ENCODE measurements around the gene RPS6KA5.
"Not testable (repeated sequence)": the region's sequence is repeated elsewhere in the genome, so short reads cannot be mapped to it uniquely, and the experiment has no call there.

RPS6KA5 gene

DNA sequence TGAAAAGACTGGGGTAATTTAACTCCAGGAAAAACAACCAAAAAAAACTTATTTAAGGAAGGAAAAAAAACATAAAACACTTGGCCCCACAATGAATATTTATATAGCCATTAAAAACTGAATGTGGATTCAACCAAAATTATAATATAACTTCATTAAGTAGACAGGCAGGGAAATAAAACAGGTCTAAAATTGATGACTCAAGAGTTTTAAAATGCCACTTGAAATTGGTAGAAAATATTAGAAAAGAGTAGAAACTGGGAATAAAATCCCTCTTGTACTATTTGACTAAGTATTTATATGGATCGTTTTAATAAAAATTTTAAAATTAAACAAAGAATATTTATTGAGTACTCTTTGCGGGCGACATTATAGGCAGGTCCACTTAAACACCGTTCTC is 28.8 kb downstream of the RPS6KA5 start:
- DNase-seq (ENCODE audit: extremely low read depth in 1 of 2, low read depth in 1 of 2): no peak

DNA sequence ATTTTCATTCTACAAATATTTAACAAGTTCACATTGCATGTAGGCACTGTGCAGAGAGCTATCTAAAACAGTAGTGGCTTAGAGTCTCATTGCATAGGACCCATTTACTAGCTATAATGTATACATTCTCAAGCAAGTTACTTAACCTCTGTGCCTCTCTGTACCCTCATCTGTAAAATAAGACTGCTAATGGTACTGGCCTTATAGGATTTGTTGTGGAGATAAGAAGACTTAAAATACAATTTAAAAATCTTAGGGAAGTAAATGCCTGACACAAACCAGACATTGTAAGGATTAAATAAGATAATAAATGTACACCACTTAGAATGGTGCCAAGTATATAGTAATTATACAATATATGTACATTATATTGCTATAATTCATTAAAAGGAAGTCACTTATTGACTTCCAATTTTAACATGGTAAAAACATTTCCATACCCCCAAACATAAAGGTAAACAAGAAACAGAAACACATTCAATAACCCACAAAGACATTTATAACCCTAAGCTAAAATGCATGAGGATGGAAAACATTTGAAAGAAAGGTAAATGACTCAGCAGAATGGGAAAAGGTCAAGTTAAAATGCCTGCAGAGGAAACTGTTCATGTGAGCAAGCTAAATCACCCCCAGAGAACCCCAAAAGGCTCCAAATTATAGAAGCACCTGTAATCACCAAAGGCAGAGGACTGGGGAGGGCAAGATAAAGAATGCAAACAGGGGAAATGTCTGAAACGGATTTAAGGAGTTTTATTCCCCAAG is 30.8 kb downstream of the RPS6KA5 start:
- DNase-seq (ENCODE audit: extremely low read depth in 1 of 2, low read depth in 1 of 2): no peak

DNA sequence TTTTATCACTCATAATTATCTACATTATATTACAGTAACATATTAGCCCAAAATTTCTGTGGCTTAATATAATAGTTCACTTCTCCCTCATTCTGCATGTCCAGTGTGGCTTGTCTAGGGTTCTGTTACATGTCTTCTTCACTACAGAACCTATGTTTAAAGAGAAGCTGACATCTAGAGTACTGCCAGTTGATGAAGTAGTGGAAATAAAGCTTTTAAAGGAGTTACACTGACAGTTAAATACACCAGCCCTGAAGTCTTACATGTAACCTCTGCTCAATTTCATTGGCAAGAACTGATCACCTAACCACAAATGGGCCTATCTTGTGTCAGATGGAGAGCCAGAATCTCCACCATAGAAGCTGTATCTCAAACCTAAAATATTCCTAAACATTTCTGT is 32.9 kb downstream of the RPS6KA5 start:
- DNase-seq (ENCODE audit: extremely low read depth in 1 of 2, low read depth in 1 of 2): no peak

DNA sequence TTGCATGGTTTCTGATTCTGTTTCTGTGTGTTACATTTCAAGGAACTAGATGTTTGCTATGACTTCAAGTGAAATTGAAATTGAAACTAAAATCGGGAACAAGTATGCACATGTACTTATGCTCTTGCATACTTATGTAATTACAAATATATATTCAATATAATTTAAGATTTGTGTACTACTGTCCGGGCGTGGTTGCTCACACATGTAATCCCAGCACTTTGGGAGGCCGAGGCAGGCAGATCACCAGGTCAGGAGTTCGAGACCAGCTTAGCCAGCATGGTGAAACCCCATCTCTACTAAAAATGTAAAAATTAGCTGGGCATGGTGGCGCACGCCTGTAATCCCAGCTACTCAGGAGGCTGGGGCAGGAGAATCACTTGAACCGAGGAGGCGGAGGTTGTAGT is 37.8 kb downstream of the RPS6KA5 start:
- DNase-seq (ENCODE audit: extremely low read depth in 1 of 2, low read depth in 1 of 2): not testable (repeated sequence)

DNA sequence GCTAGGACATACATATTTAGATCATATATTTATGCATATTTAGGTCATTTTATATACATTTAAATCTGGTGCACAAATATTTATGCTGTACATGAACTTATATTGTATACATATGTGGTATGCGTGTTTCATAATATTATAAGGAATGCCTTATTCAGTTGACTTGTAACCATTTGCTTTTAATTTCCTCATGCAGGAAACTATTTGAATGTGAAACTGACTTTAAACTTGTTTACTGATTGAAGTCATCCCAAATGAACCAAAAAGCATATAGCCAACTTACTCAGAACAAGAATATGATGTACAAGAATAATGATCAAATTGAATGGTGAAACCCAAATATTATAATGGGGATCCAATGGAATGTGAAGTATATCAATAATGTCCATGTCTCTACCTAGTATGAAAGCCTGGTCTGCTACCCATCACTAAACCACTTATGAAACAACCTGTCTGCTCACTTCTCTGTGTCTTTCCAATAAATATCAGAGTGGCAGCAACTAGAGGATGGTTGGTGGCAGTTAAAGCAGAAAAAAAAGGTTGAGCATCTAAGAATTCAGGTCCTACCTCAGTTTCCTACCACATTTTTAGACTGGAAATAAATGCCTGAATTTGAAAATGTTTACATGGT is 38.3 kb downstream of the RPS6KA5 start:
- no peak for DNase-seq (ENCODE audit: extremely low read depth in 1 of 2, low read depth in 1 of 2)

DNA sequence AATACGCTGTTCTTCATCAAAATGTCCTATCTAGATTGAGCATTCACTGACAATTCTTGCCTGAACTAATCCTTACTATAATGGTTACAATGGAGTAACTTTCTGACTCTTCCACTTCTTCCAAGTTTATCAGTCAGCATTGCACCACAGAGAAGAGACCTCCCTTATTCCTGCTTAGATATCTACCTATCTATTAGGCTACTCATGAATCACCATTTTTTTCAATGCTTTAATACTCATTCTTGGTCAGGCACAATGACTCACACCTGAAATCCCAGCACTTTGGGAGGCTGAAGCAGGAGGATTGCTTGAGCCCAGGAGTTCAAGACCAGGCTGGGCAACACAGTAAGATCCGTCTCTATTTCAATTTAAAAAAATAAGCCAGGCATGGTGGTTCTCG is 39.3 kb downstream of the RPS6KA5 start:
- no peak for DNase-seq (ENCODE audit: extremely low read depth in 1 of 2, low read depth in 1 of 2)

DNA sequence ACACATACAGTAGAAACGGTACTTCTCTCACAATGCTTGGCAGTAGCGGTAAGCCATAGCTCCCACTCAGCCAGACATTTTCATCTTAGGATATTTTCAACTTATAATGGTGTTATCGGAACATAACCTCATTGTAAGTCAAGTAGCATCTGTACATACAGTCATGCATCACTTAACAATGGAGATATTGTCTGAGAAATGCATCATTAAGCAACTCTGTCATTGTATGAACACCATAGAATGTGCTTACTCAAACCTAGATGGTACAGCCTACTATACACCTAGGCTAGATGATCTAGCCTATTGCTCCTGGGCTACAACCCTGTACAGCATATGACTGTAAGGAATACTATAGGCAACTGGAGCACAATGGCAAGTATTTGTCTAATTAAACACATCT is 40.8 kb downstream of the RPS6KA5 start:
- no peak for DNase-seq (ENCODE audit: extremely low read depth in 1 of 2, low read depth in 1 of 2)

DNA sequence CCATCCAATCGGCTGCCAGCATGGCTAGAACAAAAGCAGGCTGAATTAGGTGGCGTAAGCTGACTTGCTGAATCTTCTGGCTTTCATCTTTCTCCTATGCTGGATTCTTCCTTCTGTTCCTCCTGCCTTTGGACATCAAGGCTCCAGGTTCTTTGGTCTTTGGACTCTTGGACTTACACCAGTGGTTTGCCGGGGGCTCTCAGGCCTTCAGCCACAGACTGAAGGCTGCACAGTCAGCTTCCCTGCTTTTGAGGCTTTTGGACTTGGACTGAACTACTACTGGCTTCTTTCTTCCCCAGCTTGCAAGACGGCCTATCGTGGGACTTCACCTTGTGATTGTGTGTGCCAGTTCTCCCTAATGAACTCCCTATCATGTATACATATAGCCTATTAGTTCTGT is 42.0 kb downstream of the RPS6KA5 start:
- DNase-seq (ENCODE audit: extremely low read depth in 1 of 2, low read depth in 1 of 2): no peak

DNA sequence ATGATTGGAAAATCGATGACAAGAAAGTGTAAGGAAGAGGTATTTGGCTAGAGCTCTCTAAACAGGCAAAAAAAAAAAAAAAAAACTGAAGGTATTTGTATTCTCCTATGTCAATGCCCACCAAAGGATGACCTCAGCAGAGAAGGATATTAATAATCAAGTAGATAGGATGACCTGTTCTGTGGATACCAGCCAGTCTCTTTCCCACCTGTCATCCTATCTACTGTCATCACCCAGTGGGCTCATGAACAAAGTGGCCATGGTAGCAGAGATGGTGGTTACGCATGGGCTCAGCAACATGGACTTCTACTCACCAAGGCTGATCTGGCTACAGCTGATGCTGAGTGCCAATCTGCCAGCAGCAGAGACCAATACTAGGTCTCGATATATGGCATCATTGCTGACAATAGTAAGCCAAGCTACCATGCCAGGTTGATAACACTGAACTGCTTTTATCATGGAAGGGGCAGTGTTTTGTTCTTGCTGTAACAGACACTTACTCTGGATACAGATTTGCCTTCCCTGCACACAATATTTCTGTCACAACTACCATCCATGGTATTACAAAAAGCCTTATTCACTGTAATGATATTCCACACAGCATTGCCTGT is 43.5 kb downstream of the RPS6KA5 start:
- no peak for DNase-seq (ENCODE audit: extremely low read depth in 1 of 2, low read depth in 1 of 2)

DNA sequence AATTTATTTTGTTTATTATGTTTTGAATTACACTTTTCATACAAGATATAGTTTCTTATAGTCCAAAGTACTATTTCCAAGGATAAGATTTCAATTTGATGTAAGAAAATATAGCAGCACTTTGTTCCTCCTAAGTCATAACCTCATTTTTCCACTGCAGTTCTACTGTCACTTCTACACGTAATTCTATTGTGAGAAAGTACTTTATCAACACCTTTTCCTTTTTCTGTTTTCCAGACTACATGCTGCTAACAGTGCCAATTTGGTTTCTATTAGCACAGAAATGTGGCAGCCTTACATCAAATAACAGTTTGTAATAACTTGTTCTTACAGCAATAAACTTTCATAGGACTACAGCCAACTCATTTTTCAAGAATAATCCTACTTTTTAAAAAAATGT is 45.0 kb downstream of the RPS6KA5 start:
- no peak for DNase-seq (ENCODE audit: extremely low read depth in 1 of 2, low read depth in 1 of 2)

DNA sequence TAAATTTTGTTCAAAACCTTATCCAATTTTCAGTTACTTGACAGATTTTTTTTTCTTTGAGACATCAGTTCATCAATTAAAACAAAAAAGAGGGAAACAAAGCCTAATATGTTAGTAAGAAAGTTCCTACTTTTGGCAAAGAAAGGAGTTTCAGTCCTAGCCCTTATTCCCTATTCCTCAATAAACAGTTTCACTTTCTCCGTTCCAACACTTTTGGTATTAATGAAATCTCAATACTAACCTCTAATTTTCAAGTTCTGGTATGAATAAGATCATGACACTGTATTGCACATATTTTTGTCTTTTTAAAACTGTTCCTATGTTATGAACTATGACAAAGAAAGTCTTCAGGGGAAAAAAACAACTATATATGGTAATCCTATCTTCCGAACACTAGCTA is 48.4 kb downstream of the RPS6KA5 start:
- DNase-seq (ENCODE audit: extremely low read depth in 1 of 2, low read depth in 1 of 2): no peak

DNA sequence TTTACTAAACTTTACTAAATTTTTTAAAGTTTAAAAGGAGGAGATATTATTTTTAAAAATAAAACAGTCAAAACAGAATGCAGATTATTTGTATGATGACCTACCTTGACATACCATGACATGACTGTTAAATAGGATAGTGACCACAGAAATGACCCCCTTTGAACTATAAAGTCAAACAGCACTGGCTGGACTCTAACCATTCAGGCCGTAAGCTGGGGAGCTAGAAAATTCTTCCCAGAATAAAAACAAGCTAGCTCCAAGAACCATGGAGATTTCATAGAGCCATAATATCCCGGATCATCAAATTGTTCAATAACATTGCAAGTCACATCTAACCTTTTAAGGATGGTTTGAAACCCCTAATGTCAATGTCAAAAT is 50.3 kb downstream of the RPS6KA5 start:
- DNase-seq (ENCODE audit: extremely low read depth in 1 of 2, low read depth in 1 of 2): no peak

DNA sequence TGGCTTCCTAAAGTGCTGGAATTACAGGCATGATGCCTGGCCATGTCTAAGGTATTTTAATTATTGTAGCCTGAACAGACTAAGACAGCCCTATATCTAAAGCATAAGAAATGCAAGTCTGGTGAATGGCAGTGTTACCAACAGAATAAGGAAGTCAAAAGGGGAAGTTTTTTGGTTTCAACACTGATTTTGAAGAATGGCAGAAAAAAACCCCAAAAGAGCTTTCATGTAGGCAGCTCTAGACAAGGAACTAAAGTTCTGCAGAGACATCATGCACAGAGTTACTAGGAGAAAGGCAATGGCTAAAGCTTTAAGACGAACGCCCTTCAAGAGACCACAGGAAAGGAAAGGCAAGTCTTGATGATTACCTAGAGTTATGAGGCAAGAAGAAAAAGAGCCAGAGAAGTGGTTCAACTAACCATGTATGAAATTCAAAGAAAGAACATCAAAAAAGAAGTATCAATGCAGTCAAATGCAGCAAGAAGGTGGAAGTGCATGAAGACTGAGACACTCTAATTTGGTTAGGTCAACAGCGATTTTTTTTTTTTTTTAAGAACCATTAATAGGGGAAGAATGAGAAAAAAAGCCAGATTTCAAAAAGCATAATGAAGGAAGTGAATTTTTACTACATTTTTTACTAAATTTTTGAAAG is 50.8 kb downstream of the RPS6KA5 start:
- no peak for DNase-seq (ENCODE audit: extremely low read depth in 1 of 2, low read depth in 1 of 2)

DNA sequence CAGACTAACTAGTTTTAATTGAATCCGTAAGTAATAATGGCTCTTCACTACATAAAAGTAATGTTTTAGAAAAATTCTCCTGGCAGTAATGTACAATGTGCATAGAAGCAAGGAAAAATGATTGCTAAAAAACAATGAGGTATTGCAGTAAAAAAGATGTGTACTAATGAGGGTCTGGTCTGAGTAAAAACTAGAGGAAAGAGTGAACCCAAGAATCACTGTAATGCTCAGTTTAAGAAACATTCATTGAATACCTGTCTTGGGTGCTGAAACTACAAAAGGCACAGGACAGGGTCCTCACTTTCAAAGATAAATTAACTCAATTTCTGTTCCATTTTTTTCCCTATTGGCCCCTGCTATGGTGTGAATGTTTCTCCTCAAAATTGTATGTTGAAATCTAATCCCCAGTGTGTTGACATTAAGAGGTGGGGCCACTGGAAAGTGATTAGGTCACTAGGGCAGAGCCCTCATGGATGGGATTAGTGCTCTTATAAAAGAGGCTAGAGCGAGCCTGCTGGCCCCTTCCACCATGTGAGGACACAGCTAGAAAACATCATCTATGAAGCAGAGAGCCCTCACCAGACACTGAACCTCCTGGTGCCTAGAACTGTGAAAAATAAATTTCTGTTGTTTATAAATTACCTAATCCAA is 51.6 kb downstream of the RPS6KA5 start:
- DNase-seq (ENCODE audit: extremely low read depth in 1 of 2, low read depth in 1 of 2): no peak

DNA sequence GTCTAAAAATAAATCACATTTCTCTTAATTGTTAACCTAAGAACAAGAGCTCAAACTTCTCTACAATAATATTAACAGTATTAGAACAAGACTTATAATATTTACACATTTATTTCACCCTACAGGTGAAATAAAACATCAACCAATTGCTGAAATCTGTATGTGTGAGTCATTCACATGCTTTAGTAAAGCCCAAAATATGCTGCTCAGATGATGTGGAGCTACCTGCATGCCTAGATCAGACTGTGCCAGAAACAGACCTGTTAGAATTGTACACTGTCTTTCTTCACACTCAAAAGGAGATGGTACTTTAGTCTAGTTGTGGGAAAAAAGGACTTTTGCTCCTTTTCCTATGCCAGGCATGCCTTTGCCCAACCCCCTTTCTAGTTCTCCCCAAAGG is 54.7 kb downstream of the RPS6KA5 start:
- DNase-seq (ENCODE audit: extremely low read depth in 1 of 2, low read depth in 1 of 2): no peak

DNA sequence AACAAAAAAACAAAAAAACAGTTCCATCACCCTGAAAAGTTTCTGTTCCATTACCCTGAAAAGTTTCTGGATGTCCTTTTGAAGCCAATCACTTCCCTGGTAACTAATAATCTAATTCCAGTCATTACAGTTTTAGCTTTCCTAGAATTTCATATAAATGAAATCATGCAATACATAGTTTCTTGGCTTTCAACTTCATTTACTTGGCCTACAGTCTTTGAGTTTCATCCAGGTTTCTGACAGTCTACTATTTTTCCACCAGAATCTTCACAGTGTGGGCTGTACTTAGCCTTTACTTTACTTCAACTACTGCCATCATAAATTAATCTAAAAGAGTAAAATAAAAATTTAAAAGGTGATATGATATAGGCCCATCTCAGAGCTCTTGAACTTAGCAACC is 55.5 kb downstream of the RPS6KA5 start:
- no peak for DNase-seq (ENCODE audit: extremely low read depth in 1 of 2, low read depth in 1 of 2)

DNA sequence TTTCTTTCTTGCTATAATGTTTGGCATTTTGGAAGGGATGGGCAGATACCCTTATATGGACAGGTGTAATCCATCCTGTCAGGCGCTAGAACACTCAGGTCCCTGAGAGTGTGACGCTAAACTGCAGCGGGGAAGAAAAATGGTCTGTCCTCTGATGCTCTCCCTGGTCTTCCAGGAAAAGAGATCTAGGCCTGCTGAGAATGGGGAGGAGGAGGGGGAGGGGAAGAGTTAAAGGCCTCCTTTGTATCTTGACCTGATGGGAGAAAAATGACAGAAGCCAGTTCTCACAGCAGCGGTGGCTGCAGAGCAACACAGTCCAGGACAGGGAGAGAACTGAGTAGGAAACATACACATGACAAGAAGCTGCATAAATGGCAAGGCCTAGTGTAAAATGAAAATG is 61.1 kb downstream of the RPS6KA5 start:
- no peak for DNase-seq (ENCODE audit: extremely low read depth in 1 of 2, low read depth in 1 of 2)

DNA sequence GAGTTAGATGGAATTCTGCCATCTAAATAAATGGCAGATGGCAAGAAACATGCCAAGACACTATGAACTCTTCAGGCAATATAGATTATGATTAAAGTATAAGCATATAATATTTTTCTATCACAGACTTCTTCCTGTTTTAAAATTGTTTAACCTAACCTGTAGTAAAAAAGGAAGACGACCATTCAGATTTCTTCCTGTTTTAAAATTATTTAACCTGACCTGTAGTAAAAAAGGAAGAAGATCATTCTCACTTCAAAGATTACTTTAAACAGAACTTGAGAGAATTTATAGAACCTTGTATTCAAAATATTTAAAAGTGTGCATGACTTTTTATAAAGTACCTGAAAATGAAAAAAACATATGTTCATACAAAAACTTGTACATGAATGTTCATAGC is 63.5 kb downstream of the RPS6KA5 start:
- DNase-seq (ENCODE audit: extremely low read depth in 1 of 2, low read depth in 1 of 2): no peak

DNA sequence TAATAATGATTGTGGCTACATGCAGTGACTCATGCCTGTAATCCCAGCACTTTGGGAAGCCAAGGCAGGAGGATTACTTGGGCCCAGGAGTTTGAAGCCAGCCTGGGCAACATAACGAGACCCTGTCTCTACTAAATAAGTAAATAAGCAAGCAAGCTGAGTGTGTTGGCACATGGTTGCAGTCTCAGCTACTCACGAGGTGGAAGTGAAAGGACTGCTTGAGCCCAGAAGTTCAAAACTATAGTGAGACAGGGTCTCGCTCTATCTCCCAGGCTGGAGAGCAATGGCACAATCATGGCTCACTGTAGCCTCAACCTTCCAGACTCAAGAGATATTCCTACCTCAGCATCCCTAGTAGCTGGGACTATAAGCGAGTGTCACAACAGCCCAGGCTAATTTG is 64.7 kb downstream of the RPS6KA5 start:
- DNase-seq (ENCODE audit: extremely low read depth in 1 of 2, low read depth in 1 of 2): no peak

DNA sequence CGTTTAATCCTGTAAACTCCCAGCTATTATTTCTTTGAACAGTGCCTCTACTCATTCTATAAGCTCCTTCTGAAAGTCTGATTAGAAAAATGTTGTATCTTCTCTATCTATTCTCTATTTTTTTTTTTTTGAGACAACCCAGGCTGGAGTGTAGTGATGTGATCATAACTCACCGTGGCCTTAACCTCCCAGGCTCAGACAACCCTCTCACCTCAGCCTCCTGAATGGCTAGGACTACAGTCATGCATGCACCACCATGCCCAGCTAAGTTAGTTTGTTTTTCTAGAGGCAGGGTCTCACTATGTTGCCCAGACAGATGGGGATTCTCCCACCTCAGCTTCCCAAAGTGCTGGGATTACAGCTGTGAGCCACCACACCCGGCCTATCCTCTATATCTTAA is 66.6 kb downstream of the RPS6KA5 start:
- DNase-seq (ENCODE audit: extremely low read depth in 1 of 2, low read depth in 1 of 2): no peak

DNA sequence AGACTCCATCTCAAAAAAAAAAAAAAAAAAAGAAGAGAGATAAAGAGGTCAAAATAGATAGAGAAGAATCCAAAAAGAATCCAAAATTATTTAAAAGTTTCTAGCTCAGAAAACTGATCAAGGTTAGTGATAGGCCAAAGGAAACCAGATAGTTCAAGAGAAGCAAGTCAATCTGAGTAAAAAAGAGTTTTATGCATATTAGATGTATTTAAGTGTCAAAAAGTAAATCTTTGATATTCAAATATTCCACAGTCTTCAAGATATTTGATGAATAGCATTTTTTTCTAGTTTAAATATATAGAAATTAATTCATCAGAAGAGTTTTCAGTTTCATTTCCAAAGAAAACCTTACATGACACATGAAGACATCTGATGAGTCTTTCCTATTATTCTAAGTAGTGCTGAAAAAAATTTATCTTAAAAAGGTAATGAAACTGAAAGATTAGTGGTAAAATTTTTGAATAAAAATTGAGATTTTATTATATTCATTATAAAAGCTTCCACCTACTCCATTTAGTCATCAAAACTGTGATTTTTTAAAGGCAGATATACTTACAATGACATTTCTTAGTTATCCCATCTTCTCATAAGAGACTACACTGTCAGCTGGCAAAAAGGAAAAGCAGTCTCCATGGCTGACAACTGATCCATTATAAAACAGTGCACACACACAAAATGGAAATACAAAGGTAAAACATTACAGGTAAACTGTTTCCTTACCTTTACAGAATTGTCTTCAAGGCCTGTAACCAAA is 68.6 kb downstream of the RPS6KA5 start:
- no peak for DNase-seq (ENCODE audit: extremely low read depth in 1 of 2, low read depth in 1 of 2)
